HG03460 (cell line): ENCODE data around the gene ANKRD1.

Experiments
- ATAC-seq: cut with Tn5 transposase; IDR thresholded peaks from one replicate; pipeline ENCODE4 v1.9.1; 2021; ENCODE audit not compliant: unreplicated experiment

Gene ANKRD1

DNA sequence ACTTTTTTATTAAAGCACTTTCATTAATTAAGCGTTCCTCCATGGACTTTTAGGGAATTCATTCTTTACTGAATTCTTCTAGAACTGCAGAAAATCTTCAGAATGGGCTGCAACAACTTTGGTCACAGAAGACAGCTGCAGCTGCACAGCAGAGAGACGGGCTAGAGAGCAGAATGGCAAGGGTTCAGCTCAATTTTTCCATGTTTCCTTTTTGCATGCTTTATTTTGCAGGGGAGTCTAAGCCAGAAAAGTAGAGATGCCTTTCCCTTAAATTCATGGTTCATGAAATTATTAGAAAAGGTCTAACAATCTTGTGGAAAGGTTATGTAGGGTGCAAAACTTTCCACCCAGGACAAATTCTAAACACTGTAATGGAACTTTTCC is 15.4 kb upstream of the ANKRD1 start:
- ATAC-seq: no peak

DNA sequence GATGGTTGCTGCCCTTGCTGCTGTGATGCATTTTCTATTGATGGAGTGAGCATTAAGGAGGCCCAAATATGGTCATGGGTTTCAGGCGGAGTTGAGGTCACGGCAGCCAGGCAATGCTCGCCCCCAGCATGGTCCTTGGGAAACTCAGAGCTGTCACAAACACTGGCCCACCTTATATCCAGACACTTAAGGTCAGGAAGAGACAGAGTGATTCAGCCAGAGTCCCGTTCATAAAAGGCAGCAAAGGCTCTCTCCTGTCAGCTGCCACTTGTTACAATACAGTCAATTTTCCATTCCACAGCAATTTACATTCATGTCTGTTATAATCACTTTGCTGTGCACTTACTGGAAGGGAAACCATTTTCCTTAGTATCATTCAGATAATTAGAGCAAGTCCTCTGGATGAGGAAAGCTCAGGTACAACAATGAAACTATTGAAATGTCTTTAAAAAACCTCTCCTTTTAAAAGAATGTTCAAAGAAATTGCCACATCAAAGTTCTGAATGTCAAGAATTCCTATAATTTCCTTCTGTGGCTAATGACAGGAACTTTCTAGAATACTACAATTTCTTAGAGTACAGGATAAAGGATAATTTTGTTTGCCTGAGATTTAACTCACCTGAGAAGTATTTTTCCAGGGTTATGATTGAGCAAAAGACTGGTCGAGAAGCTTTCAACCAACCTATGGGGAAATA is 14.8 kb upstream of the ANKRD1 start:
- no peak for ATAC-seq

DNA sequence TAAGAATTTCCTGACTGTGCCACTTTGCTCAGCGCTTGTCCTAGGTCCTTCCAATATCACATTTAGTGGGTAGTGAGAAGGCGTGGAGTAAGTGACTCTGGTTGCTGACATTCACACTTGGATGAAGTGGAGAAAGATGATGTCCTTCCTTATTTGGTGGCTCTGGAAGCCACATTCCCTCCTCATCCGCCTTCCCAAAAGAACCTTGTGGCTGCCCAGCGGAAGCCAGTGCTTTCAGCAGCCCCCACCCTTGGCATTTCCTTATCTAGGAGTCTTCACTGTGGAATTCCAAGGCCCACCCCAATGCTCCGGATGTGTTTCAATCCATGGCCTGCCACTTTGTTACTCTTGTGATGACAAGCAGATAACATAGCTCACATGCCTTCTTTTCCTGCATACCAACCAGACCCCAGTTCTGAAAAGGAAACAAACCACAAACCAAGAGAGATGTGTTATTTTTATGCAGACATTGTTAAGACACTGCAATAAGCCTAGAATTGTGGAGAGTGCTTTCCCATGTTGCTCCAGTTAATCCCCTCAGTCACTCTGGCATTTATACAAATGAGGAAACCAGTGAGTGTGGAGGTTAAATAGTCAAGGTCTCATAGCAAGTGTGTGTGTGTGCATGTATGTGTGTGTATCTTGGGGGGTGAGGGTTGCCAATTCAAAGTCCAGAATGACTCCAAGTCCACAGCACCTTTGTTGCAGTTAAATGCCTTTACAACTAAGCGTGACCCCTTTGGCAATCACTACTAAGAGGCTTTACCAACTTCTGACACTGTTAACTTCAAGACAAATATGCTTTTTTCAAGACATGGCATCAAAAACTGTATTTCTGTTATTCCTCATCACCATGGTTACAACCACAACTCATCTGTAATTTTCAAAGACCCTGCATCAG is 10.3 kb upstream of the ANKRD1 start:
- no peak for ATAC-seq

DNA sequence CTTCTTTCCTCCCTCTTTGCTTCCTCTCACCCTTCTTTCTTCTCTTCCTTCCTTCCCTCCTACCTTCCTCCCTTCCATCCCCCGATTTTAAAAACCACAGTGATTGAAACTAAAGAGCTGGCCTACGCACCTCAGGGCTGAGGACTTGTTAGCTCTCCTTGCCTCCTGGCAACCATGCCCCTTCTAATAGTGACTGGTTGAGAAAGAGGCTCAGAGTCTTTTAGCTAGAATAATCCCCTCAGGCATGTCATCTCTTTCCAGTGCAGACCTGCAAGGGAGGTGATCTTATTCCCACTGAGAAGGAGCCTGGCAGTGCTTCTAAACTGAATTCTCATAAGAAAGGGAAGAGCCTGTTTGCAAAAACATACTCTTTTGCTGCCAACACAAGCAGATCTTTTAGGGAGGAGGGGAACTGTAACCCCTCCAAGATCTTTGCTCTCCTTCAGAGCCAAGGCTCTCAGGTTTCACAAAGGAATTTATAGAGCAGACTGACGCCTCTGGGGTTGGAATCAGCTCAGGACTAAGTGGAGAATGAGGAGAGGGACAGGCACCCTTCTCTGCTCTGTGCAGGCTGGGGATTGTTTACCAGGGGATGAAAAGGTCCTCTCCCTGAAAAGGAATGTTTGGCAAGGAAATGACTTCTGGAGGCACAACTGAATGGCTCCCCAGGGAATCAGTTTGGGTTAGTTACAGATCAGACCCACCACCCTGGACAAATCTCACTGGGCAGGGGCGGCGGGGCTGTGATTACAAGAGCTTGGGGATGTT is 9.4 kb upstream of the ANKRD1 start:
- ATAC-seq: no peak

DNA sequence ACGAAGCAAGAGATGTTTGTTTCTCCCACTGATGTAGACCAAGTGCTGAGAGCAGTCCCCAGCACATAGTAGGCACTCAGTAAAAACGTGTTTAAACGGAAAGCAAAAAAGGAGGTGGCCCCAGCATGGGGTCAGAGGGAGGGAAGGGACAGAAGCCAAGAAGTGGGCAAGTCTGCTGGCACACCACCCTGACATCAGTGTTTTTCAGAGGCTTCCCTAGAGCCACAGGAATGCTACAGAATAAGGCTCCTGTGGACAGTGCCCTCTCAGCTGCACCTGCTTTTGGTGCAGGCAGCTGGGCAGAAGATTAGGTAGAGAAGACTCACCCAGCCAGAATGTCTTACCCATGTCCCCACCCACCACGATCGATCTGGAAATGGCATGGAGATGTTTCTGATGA is 8.3 kb upstream of the ANKRD1 start:
- ATAC-seq: no peak

DNA sequence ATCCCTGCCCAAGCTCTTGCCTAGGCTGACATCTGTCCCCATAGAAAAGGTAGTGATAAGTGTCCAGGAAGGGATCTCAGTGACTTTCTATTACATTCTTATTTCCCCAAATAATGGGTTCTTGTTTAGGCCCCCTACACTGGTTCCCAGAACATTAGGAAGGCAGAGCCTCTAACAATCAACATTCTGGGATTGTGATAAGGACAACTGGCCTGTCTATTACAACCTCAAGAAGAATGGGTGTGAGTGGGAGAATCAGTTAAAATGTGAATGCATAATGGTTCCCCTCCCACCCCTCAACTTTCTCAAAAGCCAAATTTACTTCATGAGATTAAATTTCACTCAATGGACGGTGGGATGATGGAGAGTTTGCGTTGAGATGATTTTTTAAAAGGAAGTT is 6.4 kb upstream of the ANKRD1 start:
- no peak for ATAC-seq

DNA sequence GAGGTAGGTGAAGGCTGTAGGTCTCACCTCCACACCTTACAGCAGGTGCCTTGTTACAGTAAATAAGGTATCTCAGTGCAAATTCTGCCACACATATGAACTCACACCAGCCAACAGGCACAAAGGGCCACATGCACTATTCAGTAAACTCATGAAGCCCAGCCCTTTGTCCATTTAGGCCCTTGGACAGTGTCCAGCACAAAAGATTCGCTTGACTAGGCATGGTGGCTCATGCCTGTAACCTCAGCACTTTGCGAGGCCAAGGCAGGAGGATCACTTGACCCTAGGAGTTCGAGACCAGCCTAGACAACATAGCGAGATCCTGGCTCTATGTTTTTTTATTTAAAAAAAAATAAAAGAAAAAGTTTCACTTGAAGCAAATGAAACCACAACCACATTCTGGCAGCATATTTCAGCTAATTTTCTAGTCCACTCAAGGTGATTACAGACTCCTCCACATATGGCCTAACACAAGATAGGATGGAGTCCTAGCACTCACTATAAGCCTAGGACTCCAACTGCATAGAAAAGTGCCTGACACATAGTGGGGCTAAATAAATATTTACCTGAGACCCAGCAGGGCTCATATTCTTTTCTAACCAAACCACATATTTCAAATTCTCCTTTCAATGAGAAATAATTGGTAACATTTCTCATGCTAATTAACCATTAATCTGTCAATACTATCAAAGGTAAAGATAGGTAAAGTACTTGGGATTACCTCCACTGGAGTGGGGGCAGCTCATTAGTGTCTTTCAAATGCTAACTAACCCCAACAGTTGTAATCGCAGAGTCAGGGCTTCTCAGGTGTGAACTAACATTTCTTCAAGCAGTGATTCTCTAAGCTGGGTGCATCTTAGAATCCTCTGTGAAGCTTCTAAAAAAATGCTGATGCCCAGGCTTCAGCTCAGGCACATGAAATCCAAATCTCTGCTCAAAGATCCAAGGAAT is 4.5 kb upstream of the ANKRD1 start:
- no peak for ATAC-seq

DNA sequence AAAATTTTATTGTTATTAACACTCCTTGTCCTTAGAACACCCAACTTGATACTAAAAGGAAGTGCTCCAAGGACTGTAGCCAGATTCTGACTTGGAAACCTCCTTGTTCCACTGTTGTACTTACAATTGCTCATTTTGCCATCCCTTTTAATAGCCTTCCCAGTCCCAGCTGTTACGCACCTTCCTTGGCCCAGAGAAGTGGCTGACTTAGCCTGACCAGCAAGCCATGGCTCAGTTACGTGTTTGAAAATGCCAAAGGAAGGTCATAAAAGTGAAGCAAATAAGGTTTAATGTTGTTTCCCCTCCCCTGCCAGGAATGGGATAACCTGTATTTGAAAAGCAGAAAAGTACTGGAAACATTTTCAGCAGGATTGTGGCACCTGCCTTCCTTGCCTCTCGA is 3.7 kb upstream of the ANKRD1 start:
- ATAC-seq: no peak

DNA sequence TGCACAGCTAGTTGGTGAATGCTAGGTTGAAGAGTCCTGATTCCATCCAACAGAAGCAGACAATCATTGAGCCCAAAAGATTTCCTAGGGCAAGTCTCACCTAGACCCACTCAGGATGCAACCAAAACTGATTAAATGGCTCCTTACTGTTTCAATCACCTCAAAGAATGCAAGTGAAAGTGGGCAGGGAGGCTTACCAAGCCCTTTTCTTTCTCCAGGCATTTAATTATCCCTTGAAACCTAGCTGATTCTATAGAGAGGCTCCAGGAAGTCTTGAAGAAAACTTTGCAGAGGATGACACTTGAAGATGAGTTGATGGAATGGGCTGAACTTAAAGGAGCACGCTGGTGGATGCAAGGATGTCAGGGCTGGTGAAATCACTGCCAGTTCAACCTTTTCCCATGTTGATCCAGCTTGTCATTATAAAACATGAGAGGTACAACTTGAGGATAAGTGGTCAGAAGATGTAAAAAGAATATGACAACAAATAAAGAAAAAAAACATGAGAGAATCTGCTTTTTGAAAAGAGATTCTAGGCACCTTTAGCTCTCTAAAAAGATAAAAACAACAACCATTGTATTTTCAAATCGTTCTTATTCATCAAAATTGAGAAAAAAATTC is 2.3 kb upstream of the ANKRD1 start:
- ATAC-seq: no peak

DNA sequence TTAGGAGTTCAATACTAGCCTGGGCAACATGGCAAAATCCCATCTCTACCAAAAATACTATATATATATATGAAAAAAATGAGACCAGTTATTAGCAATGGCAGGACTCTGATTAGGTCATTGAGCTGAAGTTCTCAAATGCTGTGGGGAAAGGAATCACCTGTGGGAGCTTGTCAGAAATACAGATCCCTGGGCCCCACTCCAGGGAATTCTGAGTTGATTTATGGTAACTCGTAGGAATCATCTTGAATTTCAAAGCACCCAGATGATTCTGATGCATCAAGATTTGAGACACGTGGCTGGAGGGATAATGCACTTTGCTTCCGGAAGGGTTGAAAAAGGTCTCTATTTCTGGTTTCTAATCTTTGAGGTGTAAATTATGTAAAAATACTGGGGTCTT is 1.0 kb upstream of the ANKRD1 start:
- ATAC-seq: no peak

DNA sequence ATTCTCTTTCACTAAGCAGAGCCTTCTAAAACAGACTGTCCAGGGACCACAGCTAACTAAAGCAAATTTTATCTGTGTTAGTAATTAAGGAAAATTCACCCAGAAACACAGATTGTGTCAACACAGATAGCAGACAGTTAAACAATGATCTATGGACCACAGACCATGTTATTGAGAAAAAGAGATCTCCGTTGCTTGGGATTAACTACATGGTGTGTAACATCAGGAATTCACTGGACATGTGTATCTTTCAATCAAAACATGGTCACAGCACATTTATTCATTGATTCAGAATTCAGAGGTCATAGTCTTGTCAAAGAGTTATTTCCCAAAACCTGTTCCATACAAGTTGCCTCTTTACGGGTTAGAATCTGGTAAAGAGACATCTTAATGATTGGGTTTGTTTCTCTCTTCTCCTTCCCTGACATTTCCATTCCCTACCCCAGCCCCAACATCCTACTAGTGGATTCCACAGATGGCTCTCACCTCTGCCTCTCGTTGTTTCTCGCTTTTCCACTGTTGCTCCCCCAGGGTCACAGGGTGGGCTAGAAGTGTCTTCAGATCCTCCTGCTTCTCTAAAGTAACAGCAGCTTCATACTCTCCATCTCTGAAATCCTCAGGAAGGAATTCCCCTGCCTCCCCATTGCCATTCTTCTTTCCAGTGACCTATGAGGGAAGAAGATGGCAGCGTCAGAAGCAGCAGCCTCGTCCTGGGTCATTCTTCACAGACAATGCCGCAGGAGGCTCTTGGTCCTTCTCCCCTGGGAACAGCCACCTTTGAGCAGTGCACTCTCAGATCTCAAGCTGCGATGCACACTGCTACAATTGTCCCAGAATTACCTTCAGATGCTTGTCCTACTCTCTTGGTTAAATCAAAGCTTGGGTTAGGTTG is 958 bp downstream of the ANKRD1 start:
- ATAC-seq: no peak

DNA sequence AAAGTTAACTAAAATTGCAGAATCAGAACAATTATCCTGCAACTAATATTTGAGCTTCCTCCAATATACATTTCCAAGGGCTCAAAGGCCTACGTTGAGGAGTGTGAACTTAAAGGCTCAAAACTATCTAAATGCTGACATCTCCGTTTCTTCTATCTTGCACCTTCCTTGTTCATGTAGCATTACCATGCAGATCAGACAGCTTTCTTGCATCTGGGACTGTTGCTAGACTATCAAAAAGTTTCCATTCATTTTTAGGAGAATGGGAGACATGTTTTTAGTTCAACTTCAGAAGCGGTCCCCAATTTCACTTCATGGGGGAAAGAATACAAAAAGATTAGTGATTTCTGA is 2.9 kb downstream of the ANKRD1 start:
- no peak for ATAC-seq

DNA sequence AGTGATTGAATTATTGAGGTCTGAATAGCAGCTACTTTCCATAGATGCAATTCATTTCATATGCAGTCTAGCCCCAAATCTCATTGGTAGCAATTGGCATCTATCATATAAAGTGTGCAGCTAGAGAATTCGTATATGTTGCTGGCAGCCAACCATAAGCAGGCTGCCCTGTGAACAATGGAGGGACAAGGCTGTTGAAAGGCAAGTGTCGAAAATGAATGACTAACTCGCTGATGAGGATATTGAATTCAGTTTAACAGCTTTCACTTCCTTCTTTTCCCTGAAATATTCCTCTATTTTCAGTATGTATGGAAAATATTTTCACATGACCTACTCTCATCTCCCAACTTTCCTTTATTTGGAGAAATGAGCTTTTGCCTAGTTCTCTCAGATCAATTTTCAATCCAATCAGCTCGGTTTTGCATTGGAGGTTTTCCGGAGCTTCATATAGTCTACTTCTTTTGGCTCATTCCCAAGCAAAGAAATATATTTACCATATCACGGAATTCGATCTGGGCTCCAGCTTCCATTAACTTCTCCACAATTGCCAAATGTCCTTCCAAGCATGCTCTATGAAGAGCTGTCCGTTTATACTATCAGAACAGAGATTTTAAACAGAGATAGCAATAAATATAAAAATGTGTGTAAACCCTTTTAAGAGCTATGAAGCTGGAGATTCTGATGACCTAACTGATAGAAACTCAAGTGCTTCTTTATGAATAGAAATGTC is 3.5 kb downstream of the ANKRD1 start:
- ATAC-seq: no peak

DNA sequence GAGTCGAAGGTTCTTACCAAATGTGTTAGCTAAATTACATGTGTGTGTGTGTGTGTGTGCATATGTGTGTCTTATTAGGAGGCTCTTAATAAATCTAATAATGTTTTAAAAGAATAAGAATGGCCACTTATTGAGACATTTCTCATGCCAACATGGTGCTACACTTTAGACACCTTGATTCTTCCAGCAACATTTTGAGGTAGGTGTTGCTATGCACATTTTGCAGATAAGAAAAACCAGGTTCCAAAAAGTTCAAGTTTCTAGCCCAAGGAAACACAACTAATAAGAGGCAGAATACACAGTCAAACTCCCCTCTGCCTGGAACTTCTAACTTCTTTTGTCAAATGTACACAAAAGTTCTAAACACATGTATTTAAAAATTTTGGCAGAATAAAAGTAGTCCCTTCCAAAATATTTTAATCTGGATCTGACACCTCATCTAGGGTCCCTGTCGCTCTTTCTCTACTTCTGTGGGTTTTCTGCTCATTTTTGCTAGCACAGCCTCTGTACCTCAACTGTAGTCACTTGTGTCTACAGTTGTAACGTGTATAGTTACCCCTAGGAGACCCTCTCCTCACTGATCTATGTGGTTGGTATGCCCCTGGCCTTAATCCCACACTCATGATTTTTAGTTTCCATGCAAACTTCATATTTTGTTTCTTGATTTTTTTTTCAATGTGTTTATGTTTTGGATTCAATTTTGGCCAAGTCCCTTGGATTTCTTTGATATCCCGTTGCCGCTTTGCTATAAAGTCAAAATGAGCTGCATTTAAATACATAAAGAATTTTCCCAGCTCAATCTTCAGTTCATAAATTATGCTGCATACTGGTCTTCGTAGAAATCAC is 4.3 kb downstream of the ANKRD1 start:
- no peak for ATAC-seq

DNA sequence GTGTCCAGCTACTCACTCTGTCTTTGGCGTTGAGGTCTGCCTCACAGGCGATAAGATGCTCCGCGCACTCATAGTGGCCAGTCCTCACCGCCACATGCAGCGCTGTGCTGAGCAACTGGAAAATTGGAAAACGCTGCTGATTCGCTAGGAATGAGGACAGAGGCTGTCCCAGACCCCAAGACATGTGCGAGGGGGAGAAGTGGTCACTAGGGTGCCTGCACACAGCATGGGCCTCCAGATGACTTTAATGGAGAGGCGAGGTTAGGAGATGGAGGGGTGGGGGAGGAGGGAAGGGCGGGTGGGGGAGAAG is 5.2 kb downstream of the ANKRD1 start:
- no peak for ATAC-seq

DNA sequence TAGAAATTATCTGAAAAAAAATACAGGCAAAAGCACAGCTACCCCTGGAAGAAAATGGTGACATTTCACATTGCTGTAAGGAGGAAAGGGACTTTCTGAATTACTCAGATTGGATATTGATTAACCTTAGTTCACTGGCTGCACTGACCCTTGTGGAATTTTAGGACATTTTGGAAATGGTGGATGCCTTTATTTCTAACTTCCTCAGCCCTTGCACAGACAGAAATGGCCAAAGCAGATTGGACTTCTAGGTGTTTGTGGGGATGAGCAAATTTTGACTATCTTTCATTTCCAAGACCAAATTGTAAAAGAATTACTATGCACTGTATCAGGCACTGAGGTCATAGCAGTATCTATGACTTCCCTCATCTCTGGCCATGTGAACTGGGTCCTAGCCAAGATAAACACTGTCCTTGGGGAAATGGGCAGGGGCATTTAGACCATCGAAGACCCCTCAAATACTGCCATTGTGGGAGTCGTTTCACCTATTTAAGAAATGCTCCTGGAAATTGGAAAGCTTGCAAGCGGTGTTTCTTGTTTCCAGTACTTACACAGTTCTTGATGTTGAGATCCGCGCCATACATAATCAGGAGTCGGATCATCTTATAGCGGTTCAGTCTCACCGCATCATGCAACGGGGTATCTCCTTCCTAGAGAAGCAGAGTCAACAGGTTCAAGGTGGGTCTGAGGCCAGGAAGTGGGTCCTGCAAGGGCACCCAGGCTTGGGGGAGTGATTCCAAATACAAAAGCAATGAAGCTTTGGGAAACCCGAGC is 5.7 kb downstream of the ANKRD1 start:
- no peak for ATAC-seq

DNA sequence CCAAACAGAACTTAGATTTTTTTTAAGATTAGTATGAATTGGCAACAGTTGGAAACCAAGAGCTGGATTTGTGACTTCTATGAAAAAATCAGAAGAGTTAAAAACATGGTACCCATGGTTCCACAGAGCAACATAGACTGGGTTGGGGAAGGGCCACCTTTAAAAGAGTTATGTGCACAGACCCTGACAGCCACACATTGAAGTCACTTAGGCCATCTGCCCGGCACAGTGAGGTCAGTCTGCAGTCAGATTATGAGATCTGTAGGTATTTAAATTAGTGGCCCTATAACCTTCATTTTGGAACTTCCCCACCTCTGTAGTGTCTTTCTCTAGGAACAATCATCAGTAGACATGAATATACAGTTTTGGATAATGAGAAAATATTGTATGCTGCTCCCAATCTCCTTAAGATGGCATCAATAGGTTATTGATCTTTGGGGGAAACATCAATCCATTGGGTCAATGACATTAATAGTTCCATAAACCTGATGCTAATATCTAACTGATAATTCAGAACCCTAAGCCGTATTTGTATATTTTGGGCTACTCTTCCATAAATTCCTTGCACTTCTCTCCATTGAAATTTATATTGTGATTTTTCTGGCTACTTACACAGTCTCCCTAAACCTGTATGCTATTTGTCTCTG is 7.0 kb downstream of the ANKRD1 start:
- ATAC-seq: no peak
